HG03108 (cell line): Measurements from ENCODE around the gene TUBB2A.

Source experiments
- ATAC-seq: cut with Tn5 transposase; IDR thresholded peaks from one replicate; pipeline ENCODE4 v1.9.1; 2021; ENCODE audit warnings: moderate library complexity; ENCODE audit not compliant: unreplicated experiment

The TUBB2A gene

DNA sequence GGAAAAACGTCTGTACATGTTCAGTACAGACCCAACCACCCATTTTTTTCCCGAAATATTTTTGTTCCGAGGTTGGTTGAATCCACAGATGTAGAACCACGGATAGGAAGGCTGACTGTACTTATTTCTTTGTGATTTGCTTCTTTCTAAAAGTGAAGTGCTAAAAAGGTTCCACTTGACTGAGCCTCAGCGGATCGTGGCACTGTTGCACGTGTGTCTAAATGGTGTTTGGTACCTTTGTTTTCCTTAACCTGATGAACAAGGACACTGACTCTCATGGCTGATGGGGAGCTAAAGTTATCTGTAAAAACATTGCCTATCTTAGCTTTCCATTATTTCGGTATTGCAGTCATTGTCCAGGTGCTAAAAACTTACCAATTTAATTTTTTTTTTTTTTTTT, 32.7 kb downstream of the TUBB2A start:
- no peak for ATAC-seq

DNA sequence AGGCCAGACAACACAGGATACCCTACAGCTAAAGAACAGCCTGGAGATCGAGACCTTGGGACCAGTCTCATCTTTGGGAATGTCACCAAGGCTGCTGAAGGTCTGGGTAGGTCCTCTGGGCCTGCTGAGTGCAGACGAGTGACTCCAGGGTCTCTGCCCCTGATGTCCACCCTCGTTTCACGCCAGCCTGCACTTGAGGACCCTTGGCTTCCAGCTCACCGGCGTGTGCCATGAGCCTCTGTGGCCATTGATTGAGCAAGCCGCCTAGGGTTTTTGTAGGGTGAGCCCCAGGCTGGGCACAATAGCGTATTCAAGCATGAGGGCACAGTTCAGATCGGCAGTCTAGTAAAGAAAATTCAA, 34.5 kb downstream of the TUBB2A start:
- no peak for ATAC-seq

DNA sequence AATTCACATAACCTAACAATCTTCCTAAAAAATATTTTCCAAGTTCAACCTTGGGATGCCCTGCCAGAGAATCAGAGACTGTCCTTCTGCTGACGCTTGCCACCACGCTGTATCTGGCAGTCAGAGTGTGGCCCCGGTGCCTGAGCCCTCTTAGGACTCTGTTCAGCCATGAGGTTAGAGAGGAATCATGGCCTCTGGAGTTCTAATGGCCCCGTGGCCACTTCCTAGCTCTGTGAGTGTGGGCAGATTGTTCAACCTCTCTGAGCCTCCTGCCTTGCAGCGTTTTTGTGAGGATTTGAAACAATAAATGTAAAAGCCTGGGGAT, 36.6 kb downstream of the TUBB2A start:
- ATAC-seq, result no peak

- peak; percentile 28 for ATAC-seq
Observed at GRCh38 chr6:3119040-3119723, 38.2 kb downstream of the TUBB2A start.

DNA sequence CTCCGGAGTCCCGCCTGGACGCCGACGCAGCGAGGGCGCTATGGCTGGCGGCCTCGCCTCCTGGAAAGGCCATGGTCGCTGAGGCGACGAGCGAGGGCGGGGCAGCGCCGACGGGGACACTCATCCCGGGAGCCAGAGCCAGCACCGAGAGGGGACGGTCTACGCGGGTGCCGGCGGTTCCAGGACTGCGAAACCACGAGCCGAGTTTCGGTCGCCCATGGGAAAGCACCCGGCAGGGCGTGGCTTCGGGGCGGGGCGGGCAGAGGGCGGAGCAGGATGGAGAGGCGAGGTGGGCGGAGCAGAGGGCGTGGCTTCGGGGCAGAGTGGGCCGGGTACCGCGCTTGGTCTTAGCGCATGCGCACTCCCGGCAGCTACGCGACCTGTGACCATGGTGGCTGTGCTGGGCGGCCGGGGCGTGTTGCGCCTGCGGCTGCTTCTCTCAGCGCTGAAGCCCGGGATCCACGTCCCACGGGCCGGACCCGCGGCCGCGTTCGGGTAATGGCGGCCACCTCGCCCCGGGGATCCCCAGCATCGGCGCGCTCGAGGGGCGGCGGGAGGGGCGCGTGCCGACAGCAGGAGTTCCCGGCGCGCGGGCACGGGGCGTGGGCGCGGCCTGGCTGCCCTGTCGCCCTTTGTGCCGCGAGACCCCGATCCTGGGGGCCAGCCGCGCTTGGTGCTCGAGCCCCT, 38.8 kb downstream of the TUBB2A start, which contains the start of gene BPHL:
Gene BPHL (plus strand): TSS at position 359 of the 687 bp plus-strand sequence. CDS start 30 bp downstream, at position 389.
- ATAC-seq, result peak; percentile 83

GRCh38 chr6:3117912-3118352, 39.4 kb downstream of the TUBB2A start:
- no peak for ATAC-seq

GRCh38 chr6:3114377-3114776, 43.0 kb downstream of the TUBB2A start:
- ATAC-seq, result no peak

DNA sequence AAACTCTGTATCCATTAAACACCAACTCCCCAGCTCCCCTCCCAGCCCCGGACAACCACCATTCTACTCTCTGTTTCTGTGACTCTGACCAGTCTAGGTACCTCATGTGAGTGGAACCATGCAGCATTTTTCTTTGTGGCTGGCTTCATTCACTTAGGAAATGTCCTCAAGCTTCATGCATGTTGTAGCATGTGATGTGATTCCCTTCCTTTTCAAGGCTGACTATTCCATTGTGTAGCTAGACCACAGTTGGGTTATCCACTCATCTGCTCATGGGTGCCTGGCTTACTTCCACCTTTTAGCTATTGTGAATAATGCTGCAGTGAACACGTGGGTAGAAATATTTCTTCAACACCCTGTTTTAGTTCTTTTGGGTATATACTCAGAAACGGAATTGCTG, 47.6 kb downstream of the TUBB2A start:
- no peak for ATAC-seq

DNA sequence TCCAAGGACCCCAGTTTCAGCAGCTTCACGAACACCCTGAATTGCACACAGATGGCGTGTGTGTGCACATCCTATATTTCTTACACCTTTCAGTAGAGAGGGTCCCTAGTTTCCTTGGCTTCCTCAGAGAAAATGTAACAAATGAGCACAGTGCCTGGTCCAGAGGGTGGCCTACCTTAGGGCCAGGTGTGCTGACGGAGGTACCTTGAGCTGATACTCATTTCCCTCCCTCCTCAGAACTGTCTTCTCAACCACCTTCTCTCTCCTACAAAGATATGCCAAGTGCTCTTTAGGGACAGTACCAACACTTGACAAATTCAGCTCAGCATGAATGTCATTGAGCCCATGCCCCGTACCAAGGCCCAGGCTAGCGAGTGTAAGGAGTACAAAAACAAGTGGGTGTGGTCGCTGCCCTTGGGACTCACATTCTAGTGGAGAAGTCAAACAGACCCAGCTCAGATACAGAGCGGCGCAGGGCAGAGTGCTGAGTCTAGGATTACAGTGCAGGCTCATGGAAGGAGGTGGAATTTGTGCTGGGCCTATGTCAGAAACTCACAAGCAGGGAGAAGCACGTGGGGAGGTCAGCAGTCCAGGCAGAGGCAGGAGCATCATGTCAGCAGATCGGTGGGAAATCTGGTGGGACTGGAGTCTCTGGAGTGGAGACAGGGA, 48.5 kb downstream of the TUBB2A start:
- ATAC-seq, result no peak
